Midbrain (tissue), 1 donor: ENCODE data around the gene LRRIQ3.
A peak's percentile ranks its signal among the peaks of the same experiment; 100 is the strongest.

Experiments used
- DNase-seq: peaks from one replicate; lab custom pipeline; 2025; lab: John Stamatoyannopoulos, UW

LRRIQ3 gene

GRCh38 chr1:74113333-74113732 is 84.6 kb downstream of the LRRIQ3 start:
- DNase-seq, result no peak

GRCh38 chr1:74107394-74107793 is 90.6 kb downstream of the LRRIQ3 start:
- DNase-seq, result no peak

- DNase-seq, result no peak
Measured at GRCh38 chr1:74091371-74091770, 106.6 kb downstream of the LRRIQ3 start.

- no peak for DNase-seq
Measured at GRCh38 chr1:74083128-74083527, 114.8 kb downstream of the LRRIQ3 start.

GRCh38 chr1:74065081-74065480 is 132.9 kb downstream of the LRRIQ3 start:
- no peak for DNase-seq

- no peak for DNase-seq
Measured at GRCh38 chr1:74057719-74058118, 140.3 kb downstream of the LRRIQ3 start.

- no peak for DNase-seq
Measured at GRCh38 chr1:74053407-74053806, 144.6 kb downstream of the LRRIQ3 start.

- DNase-seq, result no peak
Measured at GRCh38 chr1:74050386-74050785, 147.6 kb downstream of the LRRIQ3 start.

- no peak for DNase-seq
Measured at GRCh38 chr1:74038042-74038441, 159.9 kb downstream of the LRRIQ3 start.

GRCh38 chr1:74012583-74012982 is 185.4 kb downstream of the LRRIQ3 start:
- no peak for DNase-seq

GRCh38 chr1:74011736-74012135 is 186.2 kb downstream of the LRRIQ3 start:
- no peak for DNase-seq

GRCh38 chr1:74010206-74010605 is 187.8 kb downstream of the LRRIQ3 start:
- no peak for DNase-seq

- DNase-seq, result no peak
Measured at GRCh38 chr1:74005533-74005932, 192.4 kb downstream of the LRRIQ3 start.

- DNase-seq, result no peak
Measured at GRCh38 chr1:74003806-74004205, 194.2 kb downstream of the LRRIQ3 start.

GRCh38 chr1:73998348-73998959 is 199.5 kb downstream of the LRRIQ3 start:
- peak; percentile 67 for DNase-seq

- peak; percentile 34 for DNase-seq
Measured at GRCh38 chr1:73980324-73981040, 217.5 kb downstream of the LRRIQ3 start.

- no peak for DNase-seq
Measured at GRCh38 chr1:73979684-73980083, 218.3 kb downstream of the LRRIQ3 start.

- DNase-seq, result no peak
Measured at GRCh38 chr1:73978964-73979363, 219.0 kb downstream of the LRRIQ3 start.
